Measurements from ENCODE around the gene EXOC6B. TPM values are rescaled to one million over a fixed set of nuclear protein-coding genes. Genes with fewer than 3 reads are reported as not detected.

EXOC6B gene
- total RNA-seq, 1 donor from 2014 or later = 104 TPM

- TF ChIP-seq, protein P1, sequence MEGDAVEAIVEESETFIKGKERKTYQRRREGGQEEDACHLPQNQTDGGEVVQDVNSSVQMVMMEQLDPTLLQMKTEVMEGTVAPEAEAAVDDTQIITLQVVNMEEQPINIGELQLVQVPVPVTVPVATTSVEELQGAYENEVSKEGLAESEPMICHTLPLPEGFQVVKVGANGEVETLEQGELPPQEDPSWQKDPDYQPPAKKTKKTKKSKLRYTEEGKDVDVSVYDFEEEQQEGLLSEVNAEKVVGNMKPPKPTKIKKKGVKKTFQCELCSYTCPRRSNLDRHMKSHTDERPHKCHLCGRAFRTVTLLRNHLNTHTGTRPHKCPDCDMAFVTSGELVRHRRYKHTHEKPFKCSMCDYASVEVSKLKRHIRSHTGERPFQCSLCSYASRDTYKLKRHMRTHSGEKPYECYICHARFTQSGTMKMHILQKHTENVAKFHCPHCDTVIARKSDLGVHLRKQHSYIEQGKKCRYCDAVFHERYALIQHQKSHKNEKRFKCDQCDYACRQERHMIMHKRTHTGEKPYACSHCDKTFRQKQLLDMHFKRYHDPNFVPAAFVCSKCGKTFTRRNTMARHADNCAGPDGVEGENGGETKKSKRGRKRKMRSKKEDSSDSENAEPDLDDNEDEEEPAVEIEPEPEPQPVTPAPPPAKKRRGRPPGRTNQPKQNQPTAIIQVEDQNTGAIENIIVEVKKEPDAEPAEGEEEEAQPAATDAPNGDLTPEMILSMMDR (IDR thresholded peaks at IDR 0.05; ENCODE audit: unreplicated experiment) = no peak
Observed at GRCh38 chr2:72134997-72135800, 690.6 kb downstream of the EXOC6B start.

DNA sequence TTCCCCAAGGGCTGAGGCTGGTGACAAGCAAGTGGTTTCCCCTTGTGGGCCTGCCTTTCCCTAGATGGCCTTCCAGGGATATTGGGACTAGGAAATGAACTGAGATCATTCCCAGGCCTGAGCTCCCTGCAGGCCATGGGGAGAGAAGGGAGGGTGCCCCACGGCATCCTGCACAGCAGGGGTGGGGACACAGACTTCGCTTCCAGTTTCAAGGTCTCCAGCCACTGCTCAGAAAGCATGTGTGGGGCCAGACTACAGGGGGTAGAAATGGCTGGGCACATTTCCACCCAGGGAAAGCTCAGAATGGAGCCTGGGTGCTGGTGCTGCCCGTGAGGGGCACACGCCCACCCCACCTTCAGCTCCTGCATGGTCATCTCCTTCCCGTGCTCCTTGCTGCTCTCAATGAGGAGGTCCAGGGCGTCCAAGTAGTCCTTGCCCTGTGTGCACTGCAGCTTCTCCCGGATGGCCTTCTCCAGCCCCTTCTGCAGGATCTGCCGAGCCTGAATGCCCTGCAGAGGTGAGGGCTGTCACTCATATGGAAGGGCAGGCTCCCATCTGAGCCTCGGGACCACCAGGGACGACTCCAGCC lies 691.3 kb downstream of the EXOC6B start:
- DNase-seq (ENCODE audit: low spot score in 2 of 2, unreplicated experiment in 2 of 2) = peak in 1 of 2 experiments; percentile 35
- Mint-ChIP-seq H3K27ac (peak overlapping the region; percentile 97), H3K4me1 (peaks cover 89% of the 10 kb centered on the region), H3K4me3 (no peak overlapping the region), H3K27me3 (ENCODE audit: low read depth) (no peaks in the 10 kb centered on the region), H3K9me3 (no peaks in the 10 kb centered on the region), H3K36me3 (peaks cover 32% of the 10 kb centered on the region)
- TF ChIP-seq, protein P1 (IDR thresholded peaks at IDR 0.05; ENCODE audit: unreplicated experiment) = no peak

More at GRCh38 chr2:72134997-72135800, 690.6 kb downstream of the EXOC6B start:
- DNase-seq (ENCODE audit: low spot score in 2 of 2, unreplicated experiment in 2 of 2) = peak in 1 of 2 experiments; percentile 35
- H3K4me1 Mint-ChIP-seq = peaks cover 90% of the 10 kb centered on the region
- peaks cover 27% of the 10 kb centered on the region for H3K36me3 Mint-ChIP-seq
- H3K27me3 Mint-ChIP-seq (ENCODE audit: low read depth) = no peaks in the 10 kb centered on the region
- no peaks in the 10 kb centered on the region for H3K9me3 Mint-ChIP-seq
- H3K27ac Mint-ChIP-seq = peak overlapping the region; percentile 97
- peak overlapping the region; percentile 68 for H3K4me3 Mint-ChIP-seq

DNA sequence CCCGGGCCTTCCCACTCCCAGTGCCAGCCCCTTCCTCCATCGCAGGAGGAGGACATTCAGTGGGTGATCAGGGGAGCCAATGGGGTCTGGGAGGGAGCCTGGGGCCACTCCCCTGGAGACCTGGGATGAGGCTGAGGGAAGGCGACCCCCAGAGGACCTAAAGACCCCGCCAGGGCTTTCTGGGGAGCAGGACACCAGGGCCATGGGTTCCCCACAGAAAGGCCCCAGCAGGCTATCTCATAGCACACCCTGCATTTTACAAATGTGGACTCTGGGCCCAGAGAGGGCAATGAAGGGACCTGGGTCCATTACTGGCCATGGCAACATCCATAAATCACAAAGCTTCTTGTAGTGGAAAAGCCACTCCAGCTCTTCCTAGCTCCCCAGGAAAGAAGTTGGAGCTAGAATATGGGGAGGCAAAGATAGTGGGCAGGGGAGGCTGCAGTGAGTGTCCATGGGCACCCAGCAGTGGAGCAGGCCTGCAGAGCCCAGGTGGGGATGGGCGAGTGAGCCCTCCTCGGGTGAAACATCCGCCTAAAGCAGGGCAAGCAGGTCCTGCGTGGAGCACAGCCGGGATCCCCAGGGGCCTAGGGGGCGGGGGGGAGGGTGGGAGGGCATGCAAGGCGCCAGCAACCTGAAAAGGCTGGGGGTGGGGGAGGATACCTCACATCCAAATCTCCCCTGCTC lies 692.0 kb downstream of the EXOC6B start:
- peak overlapping the region; percentile 96 for H3K27ac Mint-ChIP-seq
- peak in 1 of 2 experiments; percentile 38 for DNase-seq (ENCODE audit: low spot score in 2 of 2, unreplicated experiment in 2 of 2)
- no peaks in the 10 kb centered on the region for H3K27me3 Mint-ChIP-seq (ENCODE audit: low read depth)

GRCh38 chr2:72132981-72133720 lies 692.7 kb downstream of the EXOC6B start:
- no peaks in the 10 kb centered on the region for H3K9me3 Mint-ChIP-seq
- TF ChIP-seq, protein P1 (IDR thresholded peaks at IDR 0.05; ENCODE audit: unreplicated experiment) = no peak
- H3K36me3 Mint-ChIP-seq = peaks cover 35% of the 10 kb centered on the region
- peak in 1 of 2 experiments; percentile 34 for DNase-seq (ENCODE audit: low spot score in 2 of 2, unreplicated experiment in 2 of 2)
- peak overlapping the region; percentile 17 for H3K4me3 Mint-ChIP-seq
- H3K4me1 Mint-ChIP-seq = peaks cover 84% of the 10 kb centered on the region
- peak overlapping the region; percentile 96 for H3K27ac Mint-ChIP-seq
- no peaks in the 10 kb centered on the region for H3K27me3 Mint-ChIP-seq (ENCODE audit: low read depth)

More for the DNA sequence above, 692.0 kb downstream of the EXOC6B start:
- Mint-ChIP-seq H3K36me3 (peaks cover 34% of the 10 kb centered on the region), H3K4me1 (peaks cover 86% of the 10 kb centered on the region), H3K9me3 (no peaks in the 10 kb centered on the region), H3K4me3 (peak overlapping the region; percentile 24)
- TF ChIP-seq, protein P1 (IDR thresholded peaks at IDR 0.05; ENCODE audit: unreplicated experiment) = no peak
